GM12874 (cell line): ENCODE measurements around the gene GRID1.

Experiments used
- CTCF ChIP-seq: IDR thresholded peaks from 2 replicates; pipeline ENCODE4 v1.5.1; 2011; ENCODE audit warnings: low read depth, mild to moderate bottlenecking, control low read depth, low read length, moderate library complexity; ENCODE audit not compliant: insufficient read depth

The GRID1 gene

DNA sequence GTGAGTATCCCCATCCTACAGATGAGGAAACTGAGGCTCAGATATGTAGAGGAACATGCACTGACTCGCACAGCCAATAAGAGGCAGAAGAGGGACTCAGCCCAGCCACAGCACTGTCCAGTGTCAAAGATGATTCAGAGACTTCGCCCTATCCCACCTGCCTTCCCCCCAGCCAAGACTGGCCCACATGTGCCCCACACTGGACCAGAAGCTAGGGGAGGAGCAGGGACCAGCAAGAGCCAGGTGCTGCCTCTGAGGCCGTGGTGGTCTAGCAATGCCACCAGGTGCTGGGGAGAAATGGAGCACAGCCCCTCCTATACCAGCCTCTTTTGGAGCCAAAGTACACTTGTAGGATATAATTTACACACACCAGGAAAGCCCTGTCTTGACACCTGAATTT, 22.3 kb downstream of the GRID1 start:
- TF ChIP-seq CTCF = no peak

DNA sequence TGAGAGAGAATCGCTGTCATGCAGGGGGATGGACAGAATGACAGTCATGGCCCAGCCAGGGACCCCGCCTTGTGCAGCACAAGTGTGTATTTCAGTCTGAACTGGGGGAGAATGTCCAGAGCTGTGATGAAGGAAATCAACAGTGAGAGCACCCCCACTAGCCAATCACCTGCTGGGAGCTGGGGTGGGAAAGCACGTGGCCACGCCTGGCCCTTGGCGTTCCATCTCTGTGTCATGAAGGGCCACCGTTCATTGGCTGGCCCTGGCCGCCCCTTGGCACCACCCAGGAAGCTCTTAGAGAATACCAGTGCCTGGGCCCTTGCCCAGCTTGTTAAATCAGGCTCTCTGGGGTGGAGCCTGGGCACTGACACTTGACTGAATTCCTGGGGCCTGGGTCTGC, 22.8 kb downstream of the GRID1 start:
- no peak for TF ChIP-seq CTCF

DNA sequence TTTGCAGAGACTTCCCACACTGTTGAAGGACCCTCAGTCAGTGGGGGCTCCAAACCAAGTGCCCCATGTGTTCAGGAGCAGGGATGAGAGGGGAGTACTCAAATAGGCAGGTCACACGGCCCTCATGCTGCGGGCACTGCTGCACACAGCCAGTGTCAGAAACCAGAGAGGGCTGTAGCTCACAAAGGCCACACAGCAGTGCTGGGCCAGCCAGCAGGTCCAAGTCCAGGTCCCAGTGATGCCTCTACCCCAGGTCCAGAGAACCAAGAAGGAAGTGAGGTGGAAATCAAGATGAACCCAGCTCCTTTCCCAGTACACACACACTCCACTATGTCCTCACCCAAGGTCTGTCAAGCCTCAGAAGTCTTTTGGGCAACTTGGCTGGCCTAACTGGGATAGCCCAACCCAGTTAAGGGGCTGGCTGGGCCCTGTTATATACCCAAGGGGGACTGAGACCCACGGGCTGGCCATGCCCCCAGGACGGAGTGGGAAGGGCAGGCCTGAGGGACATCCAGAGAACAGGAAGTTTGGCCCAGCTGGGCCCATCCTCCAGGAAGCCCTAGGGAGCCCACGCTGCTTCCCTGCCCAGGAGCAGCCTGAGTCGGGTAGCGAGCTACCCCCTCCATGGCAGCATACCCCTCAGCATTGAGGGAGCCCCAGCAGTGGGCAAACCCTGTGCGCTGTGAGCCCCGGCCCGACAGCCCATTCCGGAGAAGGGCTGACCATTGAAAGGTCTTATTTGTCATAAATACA, 24.3 kb downstream of the GRID1 start:
- no peak for TF ChIP-seq CTCF

DNA sequence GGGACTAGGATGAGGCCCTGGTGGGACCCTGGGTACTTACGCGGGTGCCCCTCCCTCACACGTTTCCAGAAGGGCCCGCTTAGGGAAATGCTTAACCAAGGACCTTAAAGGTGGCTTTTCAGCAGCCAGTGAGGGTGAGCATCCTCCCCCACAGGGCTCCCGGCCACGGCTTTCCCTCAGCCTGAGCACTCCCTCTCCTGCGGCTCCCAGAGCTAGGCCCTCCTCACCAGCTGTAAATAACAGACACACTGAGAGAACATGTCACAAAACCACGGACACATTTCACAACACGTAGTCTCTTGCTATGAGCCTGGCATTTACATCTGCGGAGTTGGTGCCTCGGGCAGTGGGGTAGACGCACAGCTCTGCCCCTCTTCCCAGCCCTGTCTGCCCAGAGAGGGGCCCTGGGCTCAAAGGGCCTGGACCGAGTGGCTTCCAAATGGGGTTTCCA, 25.2 kb downstream of the GRID1 start:
- TF ChIP-seq CTCF = no peak

DNA sequence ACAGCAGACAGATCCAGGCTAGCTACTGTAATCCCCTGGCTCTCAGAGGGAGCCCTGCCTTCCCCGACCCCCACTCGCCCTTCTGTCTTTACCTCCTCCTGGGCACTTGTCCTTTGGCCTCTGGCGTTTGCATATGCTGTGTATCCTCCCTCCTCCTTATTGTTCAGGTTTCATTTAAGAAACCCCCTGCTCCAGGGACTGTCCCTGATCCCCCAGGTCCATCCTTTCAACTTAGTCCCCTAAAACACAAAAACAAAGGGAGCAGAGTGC, 25.7 kb downstream of the GRID1 start:
- TF ChIP-seq CTCF = no peak

DNA sequence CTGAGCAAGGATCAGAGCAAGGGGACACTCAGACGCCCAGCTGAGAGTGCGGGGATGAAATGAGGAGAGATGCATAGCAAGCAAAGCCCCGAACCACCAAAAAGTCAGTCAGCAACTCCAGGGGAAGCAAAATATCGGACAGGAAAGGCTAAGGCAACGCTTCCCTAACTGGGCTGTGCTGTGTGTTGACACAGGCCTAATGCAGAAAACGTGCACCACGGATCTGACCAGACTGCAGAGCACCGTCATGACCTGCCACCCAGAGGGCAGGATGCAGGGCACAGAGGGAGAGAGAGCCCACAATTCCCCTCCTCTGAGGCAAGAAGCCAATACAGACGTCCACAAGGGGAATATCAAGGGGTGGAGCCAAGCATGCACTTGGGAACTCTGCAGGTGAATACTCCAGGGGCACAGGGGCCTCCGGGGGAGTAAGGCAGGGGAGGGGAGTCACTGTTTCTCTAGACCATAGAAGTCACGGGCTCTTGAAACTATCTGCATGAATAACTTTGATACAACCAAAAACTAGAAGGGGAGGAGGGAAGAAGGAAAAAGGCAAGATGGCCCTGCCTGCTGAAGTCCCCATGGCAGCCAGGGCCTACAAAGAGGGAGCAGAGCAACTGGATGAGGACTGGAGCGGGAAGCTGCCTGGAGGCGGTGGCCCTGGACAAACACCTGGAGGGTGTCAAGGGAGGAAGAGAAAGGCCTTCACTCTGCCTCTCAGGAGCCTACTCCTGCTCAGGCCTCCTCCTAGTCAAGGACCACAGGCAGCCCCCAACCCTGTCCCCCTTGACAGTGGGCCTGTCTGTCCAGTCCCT, 26.2 kb downstream of the GRID1 start:
- no peak for TF ChIP-seq CTCF

- no peak for TF ChIP-seq CTCF
These were observed 27.2 kb downstream of the GRID1 start for GRCh38 chr10:86339226-86339865.
